PC-9 (cell line): ENCODE measurements around the gene TCP11.

Experiments
- CTCF ChIP-seq: fragments of 200-600 bp; sonication (generic); conservative IDR thresholded peaks from 2 replicates; pipeline ENCODE4 v1.6.1; 2017; ENCODE audit warnings: mixed run types, antibody characterized with exemption, mild to moderate bottlenecking, moderate library complexity
- EZH2 ChIP-seq: fragments of 200-600 bp; sonication (generic); IDR thresholded peaks from 2 replicates; pipeline ENCODE4 v1.8.0; 2017; ENCODE audit warnings: antibody characterized with exemption, low read depth

- TF ChIP-seq CTCF = no peak
- TF ChIP-seq EZH2 = no peak
Measured at GRCh38 chr6:35124356-35124755, 16.8 kb downstream of the TCP11 start.
